Left forelimb (tissue), 1 donor: ENCODE data around the gene WDR3.
"Not testable (repeated sequence)": the region's sequence is repeated elsewhere in the genome, so short reads cannot be mapped to it uniquely, and the experiment has no call there.

Source experiments
- DNase-seq: peaks from one replicate; pipeline ENCODE4 v3.0.0-alpha.2; 2018; ENCODE audit warnings: low spot score

WDR3 gene

DNA sequence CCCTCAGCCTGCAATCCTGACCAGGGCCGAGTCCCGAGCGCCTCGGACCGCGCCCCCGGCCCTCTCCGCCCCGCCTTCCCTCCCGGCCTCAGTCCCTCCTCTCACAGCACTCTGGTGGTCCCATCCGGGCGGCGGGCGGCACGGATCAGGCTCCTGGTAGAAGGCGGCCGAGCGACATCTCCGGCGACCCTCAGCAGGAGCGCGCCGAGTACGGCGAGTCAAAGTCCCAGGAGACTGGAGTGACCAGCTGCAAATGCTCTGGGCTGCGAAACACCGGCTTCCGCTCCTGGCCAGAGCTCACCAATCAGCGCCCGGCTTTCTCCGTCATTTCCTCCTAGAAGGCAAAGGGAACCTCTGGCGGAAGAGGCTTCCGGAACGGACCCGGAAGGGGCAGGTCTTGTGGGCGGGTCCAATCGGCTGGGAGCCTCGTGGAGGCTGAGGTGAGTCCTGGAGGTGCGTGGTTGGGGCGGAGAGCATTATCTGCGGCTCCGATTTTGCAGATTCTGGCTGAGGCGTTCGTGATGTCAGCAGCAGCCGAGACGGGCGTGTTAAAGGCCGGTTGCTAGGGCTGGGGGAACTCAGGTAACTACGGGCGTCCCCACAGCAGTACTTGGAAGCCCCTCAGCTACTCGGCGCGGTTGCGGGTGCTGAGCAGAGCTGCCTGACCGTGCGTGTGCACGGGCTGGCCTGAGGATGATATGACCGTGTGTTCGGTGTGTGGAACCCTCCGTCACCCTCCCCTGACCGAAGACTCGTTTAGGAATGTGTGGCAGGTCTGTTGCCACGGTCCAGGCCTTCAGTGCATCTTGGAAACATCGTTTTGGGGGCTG is at the start of gene WDR3, which contains the start of gene GDAP2:
Gene WDR3, plus strand, starts transcription at position 397 of the 830 bp plus-strand sequence. CDS start 3,581 bp downstream, outside the sequence.
Gene GDAP2, minus strand, starts transcription at position 279 of the 830 bp plus-strand sequence. CDS start 9,264 bp downstream, outside the sequence.
- peak; percentile 97 for DNase-seq

DNA sequence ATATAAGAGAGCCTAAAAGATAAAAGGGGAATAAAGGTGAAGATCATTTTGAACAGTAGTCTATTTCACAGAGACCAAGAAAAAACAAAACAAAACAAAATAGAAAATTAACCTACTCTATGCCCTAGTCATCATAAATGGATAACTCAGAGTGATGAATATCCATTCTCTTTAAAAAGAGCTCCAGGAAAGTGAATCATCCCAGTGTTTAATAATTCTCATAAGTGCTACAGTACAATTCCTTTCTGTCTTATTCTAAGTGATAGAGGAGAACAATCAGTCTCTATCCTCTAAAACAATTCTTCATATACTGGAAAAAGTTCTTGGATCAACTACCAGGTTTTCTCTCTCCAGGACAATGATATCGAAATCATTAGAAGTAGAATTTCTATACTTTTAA is 45.9 kb upstream of the WDR3 start:
- DNase-seq, result no peak

DNA sequence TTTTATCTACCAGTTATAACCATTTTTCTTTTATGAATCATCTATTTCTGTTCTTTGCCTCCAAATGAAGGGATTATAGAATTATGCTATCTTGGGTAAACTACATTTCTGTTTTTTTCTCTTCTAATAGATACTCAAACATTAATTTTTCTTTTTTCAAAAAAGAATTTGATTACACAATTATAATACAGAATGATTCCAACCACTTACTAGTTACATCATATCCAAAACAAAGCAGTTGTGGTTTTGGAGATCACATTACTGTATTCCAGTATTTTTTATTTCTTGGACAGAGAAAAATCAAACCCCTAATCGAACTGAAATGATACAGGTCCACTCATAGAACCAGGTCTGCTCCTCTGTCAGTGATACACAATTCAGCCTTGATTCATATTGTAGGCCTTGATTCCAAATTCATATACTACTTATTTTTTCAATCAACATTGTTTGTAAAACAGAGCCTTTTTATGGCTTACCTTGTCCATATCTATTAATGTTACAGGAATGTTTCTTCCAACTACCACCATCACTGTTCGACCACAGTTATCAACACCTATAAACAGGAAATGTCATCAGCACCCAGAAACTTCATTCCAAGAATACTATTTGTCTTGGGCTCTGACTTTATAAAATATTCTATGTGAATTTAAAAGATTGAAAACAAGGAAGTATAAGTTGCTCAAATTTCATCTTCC is 43.3 kb upstream of the WDR3 start:
- DNase-seq, result no peak

DNA sequence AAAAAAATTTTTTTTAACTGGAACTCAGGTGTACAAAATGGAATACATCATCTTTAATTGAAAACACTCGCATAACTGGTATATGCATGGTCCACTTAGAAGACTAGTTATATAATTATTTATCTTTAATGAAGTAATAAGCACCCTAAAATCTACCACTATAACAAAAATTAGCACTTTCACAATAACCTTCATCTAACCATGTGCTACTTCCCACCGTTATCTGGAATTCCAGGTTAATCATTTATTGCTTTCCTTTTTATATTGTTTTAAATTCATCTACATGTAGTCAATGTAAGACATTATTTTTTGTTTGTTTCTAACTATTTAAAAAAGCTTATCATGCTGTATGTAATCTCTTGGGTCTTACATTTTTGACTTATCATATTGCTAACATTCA is 39.1 kb upstream of the WDR3 start:
- no peak for DNase-seq

DNA sequence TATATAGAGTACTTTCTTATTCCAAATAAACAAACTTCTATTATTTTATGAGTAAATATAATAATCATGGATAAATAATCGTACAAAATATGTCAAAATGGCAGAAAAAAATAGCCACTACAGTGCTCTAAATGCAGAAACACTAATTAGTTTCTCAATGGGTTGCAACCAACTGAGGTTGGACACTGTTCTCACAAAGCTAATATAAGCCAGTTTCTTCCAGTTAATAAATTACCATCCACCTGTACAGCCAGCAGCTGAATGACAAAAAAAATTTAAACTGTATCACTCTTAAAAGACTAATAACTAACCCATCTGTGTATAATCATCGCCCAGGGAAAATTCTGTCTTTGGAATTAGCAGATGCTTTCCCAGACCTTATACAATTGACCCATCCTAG is 37.0 kb upstream of the WDR3 start:
- DNase-seq, result no peak

DNA sequence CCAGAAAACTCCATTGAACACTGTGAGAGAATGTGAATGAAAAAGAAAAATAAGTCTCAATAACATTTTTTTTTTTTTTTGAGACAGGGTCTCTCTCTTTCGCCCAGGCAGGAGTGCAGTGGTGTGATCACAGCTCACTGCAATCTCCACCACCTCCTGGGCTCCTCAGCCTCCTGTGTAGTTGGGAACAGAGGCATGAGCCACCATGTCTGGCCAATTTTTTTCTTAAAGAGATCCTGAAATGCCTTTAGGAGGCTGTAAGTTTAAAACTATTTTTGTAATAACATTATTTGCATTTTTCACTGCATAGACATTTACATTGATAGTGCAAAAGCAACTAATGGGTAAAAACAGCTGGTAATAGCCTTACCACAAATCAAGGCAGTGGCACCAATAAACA is 35.5 kb upstream of the WDR3 start:
- DNase-seq, result no peak

DNA sequence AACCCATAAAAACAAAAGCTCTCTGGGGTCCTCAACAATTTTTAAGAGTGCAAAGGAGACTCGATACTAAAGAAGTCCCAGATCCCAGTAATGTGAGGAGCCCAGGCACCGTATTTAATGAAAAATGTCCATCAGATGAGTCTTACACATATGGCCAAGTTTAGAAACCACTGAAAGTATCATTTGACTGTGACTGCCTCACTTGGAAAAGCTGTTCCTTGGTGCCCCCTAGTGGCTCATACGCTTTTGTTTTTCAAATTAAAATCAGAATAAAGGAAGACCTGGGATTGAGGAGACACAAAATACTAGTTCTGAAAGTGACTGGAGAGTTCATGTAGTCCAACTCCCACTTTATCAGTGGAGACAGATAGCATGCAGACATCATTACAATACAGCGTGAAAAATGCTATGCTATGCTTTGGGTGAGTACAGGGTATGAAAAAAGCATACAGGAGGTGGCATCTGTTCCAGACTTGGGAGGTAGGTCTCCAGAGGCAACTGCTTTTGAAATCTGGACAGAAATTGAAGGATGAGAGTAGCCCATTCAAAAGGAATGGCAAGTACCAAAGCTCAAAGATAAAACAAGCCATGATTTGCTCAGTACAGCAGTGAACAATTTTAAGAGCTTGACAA is 33.9 kb upstream of the WDR3 start:
- peak; percentile 68 for DNase-seq

DNA sequence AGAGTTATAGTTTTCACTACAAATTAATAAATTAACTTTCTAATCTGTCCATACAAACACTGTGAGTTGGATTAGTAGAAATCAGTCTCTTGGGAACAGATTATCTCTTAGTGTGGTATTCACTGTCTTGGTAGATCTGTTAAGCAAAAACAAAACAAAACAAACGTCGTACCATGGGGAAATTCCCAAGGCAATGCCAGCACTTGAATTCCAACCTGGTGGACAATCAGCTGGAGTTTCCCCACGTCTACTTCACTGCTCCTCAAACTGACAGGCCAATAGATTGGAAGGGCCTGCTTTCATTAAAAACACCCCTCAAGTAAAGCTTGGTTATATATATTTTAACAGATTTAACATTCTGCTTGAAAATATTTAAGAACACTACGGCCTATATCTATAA is 32.0 kb upstream of the WDR3 start:
- no peak for DNase-seq

DNA sequence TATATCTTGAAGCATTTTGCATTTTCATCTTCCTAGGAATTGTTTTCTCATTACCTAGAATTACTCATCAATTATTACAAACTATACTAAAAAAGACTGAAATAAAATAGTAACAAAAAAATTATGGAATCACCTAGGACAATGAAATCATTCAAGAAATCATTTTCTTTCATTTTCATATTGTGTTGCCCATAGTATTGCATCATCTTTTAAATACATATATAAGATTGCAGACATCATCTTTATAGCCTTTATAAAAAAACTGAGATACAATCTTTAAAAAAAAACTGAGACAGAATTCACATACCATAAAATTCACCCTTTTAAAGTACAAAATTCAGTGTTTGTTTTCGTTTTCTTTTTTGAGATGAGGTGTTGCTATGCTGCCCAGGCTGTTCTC is 29.7 kb upstream of the WDR3 start:
- DNase-seq, result no peak

DNA sequence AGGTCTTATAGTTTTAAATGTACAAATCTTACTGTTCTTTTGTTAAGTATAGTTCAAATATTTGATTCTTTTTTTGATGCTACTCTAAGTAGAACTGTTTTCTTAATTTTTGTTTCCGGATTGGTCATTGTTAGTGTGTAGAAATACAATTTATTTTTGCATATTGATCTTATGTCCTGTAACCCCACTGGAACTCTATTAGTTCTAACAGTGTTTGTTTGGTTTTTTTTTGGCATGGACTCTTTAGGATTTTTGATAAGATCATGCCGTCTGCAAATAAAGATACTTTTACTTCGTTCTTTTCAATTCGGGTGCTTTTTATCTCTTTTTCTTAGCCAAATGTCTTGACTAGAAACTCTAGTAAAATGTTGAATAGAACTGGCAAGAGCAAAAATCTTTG is 26.6 kb upstream of the WDR3 start:
- DNase-seq, result no peak

DNA sequence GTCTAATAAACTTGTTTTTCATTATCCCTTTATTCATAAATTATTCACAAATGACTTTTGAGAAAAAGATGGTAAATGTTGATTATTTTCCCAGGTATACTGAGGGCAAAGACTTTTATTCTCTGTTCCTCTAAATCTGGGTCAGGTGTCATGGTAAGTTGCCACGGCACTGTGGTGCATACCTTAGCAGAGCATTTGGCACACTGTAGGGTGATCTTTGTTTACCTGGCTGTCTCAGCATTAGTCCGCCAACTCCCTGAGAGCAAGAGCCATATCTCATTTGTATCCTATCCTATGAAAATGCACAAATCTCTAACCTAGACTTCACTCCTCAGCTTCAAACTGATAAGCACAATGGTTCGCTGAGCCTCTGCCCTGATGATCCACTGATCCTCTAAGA is 25.1 kb upstream of the WDR3 start:
- DNase-seq, result no peak

DNA sequence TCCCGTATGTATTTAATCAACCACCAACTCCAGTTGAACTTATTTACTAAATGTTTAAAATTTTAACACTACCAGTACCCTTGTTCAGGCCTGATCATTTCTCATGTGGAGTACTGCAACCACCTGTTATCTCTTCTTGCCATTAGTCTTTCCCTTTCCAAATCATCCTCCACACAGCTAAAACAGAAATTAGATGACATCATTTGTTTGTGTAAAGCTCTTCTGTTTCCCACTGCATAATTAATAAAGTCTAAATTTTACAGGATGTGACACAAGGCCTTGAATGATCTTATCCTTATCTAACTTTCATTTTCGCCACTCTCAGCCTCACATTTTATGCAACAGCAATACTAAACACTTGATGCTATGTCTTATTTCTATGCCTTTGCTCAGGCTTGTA is 24.5 kb upstream of the WDR3 start:
- no peak for DNase-seq

DNA sequence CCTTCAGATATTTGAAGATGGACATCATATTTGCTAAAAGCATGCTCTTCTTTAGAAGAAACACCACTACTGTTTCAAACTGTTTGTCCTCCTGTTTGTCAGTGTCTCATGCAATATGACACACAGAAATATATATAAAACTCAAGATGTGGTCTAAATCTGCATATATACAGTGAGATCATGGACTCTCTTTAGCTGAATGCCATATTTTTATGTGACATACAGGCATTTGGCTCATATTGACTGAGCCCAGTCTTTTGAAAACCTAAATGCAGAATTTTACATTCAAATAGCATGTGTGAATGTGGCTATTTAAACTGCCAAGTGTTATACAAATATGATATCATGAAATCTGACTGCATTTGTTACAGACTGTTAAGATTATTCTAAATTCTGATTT is 18.5 kb upstream of the WDR3 start:
- no peak for DNase-seq

DNA sequence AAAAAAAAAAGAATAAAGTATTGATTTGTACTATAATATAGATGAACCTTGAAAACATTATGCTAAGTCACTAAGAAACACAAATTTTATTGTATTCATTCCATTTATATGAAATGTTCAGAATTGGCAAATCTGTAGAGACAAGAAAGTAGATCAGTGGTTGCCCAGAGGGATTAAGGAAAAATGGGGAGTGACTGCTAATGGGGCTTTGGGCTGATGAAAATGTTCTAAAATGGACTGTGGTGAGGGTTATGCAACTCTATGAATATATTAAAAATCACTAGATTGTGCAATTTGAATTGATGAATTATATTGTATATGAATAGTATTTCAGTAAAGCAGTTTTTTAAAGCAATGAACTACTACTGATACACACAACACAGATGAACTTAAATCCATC is 10.2 kb upstream of the WDR3 start:
- DNase-seq, result no peak

DNA sequence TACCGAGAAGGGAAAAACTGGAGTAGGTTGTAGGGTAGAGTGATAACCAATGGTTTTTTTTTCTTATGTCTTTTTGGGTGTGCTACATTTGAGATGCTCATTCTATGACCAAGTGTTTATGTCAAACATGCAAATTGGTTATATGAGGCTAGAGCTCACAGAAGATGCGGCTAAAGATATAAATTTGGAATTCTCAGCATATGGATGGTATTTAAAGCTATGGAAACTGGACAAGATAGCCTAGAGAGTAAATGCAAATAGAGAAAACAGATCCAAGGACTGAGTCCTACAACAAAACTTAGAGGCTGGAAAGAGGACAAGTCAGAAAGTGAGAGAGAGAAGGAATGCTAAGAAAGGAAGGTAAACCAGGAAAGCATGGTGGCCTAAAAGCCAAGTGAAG is 7.5 kb upstream of the WDR3 start:
- no peak for DNase-seq

DNA sequence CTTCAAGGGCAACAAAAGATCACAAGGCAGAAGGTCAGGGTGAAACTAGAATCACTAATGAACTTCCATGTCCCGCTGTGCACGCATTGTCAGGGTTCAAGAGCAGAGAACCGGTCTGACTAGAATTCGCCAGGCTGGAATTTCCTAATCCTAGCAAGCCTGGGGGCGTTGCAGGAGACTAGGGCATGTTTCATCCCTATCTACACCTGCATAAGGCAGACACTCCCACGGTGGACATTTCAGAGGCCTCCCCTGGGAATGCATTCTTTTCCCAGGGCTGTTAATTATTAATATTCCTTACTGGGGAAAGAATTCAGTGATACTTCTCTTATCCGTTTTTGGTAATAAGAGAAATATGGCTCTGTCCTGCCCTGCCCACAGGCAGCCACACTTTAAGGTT is 6.8 kb upstream of the WDR3 start:
- DNase-seq, result not testable (repeated sequence)

DNA sequence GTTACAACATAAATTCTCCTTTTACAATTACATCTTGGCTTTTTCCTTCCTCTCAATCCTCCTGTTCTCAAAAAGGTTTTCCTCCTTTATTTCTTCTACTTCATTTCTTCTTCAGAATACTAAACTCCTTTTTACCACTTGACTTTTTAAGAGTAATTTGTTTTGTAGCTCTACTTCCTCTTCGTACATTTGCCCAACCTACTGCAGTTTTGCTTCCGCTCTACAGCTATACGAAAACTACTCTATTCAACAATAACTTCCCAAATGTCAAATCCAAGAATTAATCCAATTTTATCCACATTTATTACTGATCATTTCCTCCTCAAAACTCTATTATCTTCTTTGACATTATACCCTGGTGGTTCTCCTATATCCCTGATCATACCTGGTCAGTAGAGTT is 3.6 kb upstream of the WDR3 start:
- DNase-seq, result no peak

DNA sequence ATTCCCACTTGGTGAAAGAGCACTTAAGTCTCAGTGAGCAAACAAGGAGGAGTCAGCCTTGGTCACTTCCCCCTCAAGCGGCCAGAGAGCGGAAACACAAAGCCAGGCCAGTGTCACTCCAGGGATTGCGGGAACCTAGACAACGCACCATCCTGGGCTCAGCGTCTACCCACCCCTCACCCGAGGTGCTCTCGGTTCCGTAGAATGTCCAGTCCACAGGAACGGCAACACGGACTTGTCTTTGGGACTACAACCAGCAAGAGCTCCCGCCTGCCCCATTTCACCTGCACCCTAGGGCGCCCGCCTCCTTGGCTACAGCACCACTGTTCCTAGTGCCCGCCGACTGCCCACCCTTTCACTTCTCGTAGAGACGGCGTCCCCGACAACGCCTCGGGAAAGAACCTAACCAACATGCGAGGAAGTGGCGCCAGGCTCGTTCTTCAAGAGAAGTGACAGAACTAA is 627 bp upstream of the WDR3 start:
- DNase-seq, result peak; percentile 69

DNA sequence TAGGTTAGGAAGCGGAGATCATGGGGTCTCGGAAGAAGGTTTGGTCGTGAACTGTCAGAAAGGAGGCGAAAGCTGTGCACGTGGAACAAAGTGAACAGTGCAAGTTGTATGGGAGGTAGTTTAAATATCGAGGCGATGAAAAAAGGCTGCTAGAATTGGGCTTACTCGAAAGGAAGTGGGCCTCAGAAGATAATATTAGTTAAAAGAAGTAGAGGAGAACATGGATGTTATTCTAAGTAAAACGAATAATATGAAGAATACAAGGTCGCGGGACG is 571 bp downstream of the WDR3 start:
- DNase-seq, result no peak

DNA sequence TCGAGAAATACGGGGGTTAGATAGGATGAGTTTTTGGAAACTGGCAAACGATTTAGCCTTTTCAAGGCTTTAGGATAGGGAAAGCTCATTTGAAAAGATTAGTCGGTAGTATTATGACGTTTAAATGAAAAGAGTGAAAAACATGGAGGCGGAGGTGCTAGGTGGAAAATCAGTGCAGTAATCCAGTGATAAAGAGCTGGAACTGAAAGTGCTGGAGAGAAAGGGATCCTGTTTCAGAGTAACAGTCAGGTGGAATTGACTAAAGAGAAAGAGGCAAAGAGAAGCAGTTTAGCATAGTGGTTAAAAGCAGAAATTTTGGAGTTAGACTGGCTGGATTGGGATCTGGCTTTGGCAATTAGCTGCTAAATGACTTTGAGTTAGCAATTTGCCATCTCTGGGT is 945 bp downstream of the WDR3 start:
- DNase-seq, result no peak

DNA sequence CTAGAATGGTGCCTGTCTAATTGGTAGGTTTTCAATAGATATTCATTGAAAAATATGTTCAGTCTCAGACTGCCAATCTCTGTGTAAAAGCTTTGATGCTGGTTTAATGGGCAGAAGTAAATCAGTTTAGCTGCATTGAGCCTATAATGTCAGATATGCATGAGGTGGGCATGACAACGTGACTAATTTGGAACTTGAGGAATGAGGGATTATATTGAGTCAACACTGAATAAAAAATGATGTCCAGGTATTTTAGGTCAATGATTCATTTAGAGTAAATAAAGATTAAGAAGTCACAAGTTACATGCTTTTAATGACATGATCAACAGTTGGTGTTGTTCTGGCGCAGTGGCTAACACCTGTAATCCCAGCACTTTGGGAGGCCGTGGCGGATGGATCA is 3.0 kb downstream of the WDR3 start:
- DNase-seq, result no peak

DNA sequence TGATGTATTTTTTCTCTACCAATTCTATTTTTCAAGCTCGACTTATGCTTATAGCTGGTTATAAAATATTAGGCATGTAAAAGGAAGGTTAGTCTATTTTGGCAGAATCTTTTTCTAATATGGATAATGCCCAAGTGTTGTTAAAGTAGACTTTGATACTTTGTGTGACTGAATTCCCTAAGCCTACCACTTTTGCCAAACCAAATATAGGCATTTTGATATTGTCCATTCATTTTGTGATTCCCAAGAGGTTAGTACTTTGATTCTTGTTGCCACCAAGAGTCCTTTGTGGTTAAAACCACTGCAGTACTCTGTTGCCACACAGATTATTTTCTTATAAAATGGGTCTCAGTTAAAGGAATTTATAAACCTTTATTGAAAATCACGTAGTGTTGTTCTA is 4.2 kb downstream of the WDR3 start:
- DNase-seq, result no peak

DNA sequence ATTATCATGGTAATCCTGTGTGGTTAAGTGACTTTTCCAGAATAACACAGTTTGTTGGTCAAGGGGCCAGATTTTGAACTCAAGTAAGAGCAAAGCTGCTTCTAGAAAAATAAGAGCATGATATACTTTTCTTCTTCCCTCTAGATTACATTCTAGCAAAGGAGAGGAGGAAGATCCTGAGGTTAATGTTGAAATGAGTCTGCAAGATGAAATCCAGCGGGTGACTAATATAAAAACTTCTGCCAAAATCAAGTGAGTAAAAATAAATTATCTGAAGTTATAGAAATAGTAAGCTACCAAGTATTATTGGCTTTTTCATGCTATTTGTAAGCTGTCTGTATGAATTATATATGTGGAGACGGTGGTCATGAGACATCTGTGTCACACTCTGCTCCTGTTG is 12.8 kb downstream of the WDR3 start:
- no peak for DNase-seq
